GM19238 (cell line): ENCODE data around the gene BMP7.

Experiments
- DNase-seq: peaks from one replicate; pipeline ENCODE4 v3.0.0; 2011; ENCODE audit warnings: low spot score; ENCODE audit not compliant: insufficient read length

BMP7 gene

DNA sequence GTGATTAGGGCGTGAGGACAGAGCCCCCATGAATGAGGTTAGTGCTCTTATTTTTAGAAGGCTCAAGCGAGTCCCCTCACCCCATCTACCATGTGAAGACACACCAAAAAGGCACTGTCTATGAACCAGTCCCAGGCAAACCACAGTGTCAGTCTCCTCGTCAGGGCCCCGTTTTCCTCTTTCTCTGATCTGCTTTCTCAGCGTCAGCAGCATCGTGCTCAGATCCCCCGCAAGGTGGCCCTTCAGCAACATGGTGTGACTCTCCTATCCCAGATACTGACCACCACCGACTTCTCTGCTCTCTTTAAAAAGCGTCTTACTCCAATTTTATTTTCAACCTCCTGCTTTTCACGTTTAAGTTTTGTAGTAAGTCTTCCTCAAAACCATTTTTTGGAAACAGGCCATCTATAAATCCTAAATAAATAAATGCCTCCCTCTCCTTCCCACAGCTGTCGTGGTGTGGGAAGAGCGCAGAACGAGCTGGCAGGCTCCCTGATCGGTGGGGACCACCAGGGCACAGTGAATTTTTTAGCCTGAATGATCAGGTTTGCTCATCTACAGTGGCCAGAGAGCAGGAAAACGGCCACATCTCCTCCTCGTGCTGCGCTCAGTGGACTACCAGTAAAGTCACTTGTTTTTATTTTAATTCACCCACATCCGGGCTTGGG, 113.1 kb downstream of the BMP7 start:
- no peak for DNase-seq

DNA sequence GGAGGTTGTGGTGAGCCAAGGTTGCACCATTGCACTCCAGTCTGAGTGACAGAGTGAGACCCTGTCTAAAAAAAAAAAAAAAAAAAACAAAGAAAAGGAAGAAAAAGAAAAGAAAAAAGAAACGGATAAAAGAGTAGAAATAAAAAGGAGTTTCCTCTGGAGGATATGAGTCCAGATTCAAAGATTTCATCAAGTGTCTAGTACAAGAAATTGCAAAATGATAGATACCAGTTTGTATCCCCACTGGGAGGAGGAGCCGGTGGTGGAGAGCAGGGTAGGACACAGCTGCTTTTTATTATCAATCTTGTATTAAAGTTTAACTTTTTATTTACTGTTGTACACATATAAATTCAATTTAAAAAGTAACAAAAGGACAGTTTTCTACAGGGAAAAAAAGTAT, 113.9 kb downstream of the BMP7 start:
- DNase-seq = no peak

DNA sequence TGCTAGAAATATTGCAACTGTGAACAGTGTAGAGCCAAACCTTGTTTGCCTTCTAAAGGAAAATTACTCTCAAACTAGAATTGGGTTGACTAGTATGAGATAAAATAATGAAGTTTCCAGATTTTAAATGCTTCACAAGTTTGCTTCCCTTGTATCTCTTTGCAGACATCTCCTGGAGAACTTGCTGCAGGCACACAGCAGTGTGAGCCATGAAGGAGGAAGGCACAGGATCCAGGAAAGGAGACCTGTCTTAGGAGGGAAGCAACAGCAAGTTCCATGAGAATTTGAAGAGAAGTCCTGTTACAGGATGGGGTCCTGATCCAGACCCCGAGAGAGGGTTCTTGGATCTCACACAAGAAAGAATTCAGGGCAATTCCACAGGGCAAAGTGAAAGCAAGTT, 115.9 kb downstream of the BMP7 start:
- DNase-seq = no peak

DNA sequence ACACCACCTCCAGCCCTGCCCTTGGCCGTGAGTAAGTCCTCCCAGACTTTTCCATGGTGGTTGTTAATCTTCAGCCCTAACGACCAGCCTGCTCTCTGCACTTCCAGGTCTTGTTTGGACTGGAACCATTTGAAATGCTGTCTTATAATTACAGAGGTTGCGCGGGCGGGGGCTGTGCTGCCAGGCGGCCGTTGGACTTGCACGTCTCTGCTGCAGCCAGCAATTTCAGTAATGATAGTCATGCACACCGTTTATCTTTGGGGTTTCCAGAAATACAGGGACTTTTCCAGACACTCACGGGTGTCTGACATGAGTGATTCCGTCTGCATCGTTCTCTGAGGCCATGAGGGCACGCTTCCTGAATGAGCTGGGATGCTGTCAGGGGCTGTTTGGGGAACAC, 118.2 kb downstream of the BMP7 start:
- no peak for DNase-seq

DNA sequence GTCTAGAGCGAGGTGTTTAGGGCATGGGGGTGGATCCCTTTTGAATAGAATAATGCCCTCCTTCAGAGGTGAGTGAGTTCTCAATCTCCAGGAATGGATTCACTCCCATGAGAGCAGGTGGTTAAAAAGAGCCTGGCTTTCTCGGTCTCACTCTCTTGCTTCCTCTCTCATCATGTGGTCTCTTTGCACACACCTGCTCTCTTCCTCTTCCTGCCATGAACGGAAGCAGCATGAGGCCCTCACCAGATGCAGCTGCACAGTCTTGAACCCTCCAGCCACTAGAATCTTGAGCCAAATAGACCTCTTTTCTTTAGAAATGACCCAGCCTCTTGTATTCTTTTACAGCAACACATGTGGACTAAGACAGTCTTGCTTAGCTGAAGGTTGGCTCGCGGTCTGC, 119.3 kb downstream of the BMP7 start:
- no peak for DNase-seq

DNA sequence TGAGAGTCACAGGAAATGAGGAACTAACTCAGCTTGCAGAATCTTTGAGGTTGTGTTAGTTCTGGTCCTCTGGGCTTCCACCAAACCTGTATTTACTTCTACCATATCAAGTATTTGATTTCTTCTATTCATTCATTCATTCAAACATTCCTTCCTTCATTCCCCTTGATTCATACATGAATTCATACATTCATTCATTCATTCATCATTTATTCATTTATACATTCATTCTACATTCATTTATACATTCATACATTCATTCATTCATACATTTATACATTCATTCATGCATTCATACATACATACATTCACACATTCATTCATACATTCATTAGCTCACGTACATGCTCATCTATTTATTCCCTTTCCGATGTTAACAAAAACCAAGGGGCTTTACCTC, 120.3 kb downstream of the BMP7 start:
- DNase-seq = no peak

DNA sequence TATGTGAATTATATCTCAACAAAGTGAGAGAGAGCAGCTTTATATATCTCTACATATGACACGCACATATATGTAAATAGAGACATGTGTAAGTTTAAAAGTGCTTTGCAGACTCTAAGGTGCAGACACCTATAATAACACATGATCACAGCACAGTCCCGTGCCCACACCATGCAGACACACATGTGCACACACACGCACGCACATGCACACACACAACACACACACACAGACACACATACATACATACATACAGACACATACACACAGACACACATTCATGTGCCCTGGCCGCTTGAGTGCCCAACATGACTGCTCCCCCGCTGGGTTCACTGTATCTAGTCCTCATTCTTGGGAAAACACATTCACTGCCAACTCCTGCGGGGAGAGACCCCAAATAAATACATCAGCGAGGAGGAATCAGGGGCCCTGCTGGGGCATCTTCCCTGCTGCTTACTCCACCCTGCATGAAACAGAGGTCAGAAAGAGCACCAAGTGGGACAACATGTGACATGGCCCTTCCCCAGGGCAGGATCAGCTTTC, 121.3 kb downstream of the BMP7 start:
- DNase-seq = no peak

DNA sequence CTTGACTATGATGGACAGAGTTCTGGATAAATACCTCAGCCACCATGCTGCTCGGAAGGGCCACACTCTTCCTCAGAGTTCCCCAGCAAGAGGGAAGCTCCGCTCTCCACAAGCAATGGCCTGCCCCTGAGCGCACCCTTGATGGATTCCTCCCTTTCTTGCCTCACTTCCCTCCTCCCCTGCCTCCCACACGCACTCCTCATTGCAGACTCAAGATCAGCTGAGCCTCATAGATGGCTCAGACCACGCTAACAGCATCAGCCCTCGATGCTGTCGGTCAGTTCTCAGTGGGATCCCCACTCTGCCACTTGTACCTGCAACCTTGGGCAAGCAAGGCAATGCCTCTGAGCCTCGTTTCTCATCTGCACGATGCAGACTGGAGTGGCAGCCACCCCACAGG, 123.3 kb downstream of the BMP7 start:
- no peak for DNase-seq

DNA sequence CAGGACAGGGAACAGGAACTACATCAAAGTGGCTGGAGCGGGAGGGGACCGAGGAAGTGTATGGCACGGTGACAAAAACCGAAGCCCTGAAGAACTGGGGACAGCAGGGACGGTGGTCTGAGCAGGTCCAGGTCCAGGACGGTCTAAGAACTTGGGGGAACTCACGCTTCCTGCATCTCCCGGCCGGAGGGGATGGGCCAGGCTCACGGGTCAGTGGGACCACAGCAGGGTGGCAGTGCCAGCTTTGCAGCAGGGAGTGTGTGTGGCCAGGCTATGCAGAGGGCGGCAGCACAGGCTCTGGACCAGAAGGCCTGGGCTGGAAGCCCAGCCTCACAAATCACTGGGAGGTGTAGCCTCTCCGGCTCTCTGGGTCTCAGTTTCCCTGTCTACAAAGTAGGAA, 123.8 kb downstream of the BMP7 start:
- no peak for DNase-seq

DNA sequence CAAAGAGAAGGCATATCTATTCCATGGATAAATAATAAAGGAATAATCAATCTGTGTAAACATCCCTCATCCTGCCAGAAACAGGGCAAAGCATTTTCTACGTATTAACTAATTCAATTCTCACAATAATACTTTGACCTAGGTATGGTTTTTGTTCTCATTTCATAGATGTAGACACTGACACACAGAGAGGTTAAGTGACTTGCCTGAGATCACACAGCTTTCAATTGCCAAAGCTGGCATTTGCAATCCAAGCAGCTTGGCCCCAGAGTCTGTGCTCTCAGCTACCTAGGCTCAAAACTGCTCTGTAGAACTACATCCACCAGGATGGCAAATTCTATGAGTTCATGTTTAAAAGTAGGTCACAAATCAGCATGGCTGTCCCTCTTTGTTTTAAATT, 124.9 kb downstream of the BMP7 start:
- no peak for DNase-seq

DNA sequence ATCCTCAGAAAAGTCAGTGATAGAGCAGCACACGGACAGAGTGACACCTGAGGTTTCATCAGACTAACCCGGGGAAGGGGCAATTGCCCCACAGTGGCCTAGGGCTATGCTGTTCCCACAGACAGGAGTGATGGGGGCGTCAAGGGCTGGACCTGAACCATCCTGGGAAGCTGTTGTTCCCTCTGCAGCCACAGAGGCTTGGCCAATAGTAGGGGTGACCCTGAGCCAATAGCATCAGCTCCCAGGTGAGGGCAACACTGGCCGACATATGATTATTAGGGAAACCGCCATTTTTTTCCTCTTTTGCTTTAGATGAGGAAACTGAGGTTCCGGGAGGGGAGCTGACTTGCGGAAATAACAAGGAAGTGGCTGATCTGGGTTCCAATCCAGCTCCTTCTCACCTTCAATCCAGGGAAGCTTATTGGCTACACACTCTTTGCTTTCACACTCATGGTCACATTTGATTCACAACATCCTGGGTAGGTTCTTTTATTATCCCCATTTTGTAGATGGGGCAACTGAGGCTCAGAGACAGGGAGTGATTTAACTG, 126.0 kb downstream of the BMP7 start:
- no peak for DNase-seq

DNA sequence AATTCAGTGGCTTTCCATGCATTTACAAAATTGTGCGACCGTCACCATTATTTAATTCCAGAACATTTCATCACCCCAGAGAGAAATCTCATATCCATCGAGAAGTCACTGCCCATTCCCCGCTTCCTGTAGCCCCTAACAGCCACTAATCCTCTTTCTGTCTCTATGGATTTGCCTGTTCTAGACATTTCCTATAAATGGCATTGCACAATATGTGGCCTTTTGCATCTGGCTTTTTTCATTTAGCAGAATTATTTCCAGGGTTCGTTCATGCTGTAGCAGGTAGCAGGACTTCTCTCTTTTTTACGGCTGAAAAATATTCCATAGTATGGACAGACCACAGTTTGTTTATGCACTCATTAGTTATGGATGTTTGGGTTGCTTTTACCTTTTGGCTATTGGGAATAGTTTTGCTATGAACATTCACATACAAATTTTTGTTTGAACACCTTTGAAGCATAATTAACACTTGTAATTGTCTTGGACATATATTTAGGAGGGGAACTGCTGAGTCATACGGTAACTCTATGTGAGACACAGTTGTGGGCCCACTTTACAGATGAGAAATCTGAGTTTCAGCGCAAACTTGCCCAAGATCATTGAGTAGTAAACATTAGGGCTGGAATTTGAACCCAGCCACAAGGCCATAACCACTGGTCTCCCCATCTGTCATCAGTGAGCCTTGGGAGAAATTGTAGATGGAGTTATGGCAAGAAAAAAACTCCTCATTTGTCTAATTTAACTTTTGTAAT, 126.9 kb downstream of the BMP7 start:
- DNase-seq = no peak

DNA sequence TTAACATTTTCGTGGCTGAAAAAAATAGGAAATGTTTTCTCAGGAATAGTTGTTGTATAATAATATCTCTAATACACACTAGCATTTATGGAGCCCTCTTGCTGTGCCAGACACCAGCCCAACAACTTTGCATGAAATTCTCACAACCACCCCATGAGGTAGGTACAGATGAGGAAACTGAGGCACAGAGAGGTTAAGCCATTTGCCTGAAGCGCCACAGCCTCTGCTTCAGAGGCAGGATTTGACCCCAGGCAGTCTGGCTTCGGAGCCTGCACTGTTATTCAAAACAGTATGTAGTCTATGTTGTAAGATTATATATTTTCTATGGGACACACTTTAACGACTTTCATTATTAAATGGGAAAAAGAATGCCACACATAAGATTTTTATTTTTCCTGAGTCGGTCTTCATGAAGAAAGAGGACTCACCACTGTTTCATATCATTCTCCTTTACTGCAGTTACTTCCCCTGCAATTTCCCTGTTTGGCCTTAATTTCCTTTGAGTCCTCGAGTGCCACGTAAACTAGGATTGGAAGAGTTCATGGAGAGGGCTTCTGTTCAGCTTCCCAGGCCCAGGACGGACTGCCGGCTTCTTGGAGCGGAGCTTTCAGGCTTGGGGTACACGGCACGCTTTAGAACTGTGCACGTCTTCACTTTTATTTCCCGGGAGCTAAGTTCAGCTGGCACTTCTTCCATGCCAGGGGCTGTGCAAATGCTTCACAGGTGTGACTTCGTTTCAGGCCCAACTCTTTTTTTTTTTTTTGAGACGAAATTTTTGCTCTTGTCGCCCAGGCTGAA, 128.0 kb downstream of the BMP7 start:
- DNase-seq = no peak

DNA sequence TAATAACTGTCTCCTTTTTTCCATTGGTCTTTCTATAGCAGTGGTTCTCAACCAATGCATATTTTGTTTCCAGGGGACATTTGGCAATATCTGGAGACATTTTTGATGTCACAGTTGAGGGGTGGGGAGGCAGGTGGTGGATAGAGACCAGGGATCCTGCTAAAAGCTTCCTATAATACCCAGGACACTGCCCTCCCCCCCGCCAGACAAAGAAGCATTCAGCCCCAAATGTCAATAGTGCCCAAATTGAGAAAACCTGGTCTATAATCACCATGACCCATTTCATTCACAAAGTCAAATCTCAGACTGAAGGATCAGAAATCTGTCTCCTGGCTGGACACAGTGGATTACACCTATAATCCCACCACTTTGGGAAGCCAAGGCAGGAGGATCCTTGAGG, 128.8 kb downstream of the BMP7 start:
- DNase-seq = no peak

DNA sequence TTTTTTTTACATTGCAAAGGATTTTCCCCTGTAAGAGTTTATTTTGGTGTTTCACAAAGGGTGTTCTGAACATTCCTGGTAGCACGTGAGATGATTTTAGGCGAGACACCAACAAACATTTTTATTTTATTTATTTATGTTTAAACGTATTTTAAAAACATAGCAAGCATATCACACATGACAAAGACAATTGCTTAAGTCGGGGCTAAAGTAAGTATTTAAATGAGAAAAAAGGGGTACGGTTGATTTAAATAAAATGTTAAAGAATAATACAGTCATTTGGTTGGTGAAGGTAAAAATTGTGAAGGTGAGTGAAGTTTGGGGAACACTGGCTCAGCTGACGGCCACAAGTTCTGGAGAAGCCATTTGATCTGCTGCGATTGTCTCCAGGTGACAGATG, 129.7 kb downstream of the BMP7 start:
- DNase-seq = no peak

DNA sequence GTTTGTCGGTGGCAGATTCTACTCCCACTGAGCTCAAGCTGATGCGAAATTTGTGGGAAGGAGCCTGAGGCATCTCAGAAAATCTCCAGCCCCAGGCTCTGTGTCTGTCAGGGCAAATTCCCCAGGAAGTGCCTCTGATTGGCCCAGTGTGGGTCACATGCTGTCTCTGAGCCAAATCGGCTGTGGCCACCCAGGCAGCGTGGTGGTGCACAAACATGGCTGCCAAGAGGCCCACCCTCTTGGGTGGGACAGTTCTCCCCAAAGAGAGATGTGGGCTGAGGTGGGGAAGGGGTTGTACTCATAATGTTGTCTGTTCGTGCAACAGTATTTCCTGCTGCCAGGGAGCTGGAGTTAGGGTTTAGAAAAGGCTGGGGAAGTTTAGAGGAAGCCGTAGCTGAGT, 130.6 kb downstream of the BMP7 start:
- no peak for DNase-seq

DNA sequence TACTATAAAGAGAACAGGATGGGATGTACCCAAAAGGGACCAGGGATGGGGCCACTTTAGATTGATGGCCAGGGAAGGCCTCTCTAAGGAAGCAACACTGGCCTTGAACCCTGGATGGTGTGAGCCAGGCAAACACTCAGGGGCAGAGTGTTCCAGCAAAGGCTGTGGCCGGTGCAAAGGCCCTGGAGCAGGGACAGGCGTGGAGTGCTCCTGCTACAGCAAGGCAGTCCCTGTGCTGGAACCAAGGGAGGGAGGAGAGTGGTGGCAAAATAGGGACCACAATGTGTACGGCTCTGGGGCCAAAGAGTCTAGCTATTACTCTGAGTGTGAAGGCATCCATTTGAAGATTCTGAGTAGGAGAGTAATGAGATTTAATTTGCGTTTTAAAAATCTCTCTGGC, 131.6 kb downstream of the BMP7 start:
- DNase-seq = no peak

DNA sequence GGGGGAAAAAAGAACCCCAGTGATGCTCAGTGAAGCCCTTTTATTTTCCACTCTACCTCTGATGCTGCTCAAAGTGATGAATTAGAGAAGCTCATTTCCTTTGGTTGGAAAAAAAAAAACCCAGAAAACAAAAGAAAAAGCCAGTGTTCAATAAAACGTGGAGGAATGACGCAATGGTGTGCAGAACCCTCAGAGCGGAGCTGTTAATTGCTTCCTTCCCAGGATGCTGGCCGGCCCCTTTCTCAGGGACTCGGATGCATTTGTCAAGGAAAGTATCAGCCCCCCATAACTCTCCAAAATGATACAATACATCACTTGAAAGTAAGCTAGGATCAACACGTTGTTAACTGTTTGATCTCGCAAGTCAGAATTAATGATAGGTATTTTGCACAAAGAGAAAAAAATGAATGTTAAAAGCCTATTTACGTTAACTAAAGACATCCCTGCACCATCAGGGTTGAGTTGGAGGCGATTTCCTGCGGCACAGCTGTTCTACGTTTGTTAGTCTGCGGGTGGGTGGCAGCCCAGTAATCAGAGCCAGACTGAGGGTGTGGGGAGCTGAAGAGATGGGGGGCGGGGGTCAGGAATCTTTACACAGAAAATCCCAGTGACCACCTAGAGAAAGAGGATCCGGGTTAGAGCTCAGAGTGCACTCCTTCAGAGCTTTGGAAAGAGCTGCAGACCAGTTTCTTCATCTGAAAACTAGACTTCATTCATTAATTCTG, 132.4 kb downstream of the BMP7 start:
- DNase-seq = no peak

DNA sequence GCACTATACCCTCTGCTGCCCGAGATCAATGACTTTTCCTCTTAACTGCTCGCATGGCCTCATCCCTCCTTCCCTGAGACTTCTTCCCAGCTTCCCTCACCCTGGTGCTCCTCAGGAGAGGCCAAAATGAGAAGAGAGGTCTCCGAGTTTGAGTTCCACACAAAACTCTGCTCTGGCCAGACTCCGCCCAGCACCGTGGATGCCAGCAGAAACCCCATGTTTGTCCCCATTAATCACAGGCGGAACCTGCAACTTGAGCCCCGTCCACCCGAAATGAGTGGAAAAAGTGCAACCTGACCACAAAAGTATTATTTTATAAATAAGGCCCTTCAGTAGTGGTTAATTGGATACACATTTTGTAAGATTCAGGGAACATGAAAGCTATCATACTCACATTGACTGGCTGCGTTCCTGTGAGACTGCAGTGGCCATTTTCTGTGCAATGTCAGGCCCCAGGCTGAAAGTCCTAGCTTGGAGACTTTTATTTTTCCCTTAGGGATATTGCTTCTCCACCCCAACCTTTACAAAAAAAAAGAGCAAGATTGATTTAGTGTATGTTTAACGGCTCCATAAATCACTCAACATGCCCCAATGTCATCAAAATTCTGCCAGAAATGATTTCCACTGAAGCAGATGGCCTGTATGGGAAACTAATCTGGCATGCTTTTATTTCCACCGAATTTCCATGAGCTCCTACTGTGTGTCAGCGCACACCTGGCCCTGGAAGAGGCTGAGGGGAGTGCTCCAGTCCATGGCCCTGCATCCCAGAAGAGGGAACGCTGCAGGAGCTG, 134.6 kb downstream of the BMP7 start:
- no peak for DNase-seq

DNA sequence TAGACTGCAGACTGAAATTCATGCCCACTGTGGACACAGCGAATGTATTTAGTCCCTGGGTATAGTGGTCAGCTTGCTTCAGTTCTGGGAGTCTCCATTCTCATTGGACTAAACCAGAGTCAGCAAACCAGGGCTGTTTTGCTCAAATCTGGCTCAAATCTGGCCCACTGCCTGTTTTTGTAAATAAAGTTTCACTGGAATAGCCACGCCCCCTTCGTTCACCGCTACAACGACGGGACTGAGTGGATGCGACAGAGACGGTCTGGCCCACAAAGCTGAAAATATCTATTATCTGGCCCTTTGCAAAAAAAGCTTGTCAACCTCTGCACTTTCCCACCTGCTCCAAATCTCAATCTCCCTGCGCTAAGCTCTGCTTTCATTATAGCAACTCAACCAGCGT, 135.4 kb downstream of the BMP7 start:
- no peak for DNase-seq
